HG02623 (cell line): ENCODE measurements around the gene PTPN20.
A peak's percentile ranks its signal among the peaks of the same experiment; 100 is the strongest.

Source experiments
- ATAC-seq: cut with Tn5 transposase; IDR thresholded peaks from one replicate; pipeline ENCODE4 v1.9.1; 2021; ENCODE audit warnings: moderate library complexity; ENCODE audit not compliant: unreplicated experiment

The PTPN20 gene

DNA sequence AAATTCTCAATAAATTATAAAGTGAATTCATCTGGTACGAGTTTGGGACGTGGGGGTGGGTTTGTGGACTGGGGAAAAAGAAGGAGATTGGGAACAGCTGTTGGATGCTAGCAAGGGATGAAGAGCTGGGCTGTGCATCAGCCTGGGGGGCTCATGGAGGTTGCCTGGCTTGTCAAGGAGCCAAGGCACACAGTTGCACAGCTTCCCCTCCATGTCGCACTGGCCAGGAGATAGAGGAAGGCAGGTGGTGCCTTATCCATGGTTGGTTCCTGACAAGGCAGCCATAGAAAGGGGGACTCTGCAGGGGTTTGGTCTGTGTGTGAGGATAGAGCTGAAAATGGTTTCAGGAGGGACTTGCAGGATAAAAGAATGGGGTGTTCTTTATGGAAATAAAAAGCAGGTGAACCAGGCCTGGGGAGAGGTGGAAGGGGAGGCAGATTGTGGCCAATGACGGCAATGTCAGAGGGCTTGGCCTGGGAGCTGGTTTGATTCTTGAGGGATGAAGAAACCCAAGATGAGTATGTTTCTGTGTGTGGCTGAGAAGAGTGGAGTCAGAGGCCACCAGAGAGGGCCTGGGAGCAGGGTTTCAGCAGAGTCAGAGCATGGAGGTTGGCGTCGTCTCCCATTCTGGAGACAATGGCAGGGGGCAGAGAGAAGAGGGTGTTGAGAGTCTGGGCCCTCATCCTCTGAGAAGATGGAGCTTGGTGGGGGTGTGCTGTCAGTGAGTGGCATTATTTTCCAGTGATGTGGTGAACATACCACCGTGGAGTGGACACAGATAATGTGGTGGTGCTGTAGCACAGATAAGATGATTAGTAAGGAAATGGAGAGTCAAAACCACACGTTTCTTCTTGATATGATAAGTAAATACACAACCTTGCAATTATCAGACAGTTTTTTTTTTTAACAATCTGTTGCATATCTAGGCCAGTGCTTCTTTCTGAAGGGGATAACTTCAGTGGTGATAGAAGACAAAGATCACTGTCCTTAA, 108.2 kb downstream of the PTPN20 start:
- ATAC-seq = no peak

DNA sequence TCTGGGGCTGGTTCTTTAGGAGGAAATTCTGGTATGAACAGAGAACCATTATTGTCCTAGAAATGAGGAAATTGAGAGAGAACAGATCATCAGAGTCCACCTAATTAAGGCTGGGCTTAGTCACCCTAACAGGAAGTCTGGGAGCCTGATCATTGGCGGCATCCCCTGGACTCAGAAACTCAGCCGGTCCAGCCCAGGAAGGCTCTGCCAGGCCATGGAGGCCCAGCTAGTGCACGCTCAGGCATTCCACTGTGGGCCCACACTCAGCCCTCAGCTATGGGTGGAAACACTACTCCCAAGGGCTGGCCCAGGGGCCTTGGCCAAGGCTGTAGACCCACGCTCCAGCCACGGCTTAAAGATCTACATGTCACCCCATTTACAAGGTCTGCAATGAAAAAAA, 109.2 kb downstream of the PTPN20 start:
- no peak for ATAC-seq

DNA sequence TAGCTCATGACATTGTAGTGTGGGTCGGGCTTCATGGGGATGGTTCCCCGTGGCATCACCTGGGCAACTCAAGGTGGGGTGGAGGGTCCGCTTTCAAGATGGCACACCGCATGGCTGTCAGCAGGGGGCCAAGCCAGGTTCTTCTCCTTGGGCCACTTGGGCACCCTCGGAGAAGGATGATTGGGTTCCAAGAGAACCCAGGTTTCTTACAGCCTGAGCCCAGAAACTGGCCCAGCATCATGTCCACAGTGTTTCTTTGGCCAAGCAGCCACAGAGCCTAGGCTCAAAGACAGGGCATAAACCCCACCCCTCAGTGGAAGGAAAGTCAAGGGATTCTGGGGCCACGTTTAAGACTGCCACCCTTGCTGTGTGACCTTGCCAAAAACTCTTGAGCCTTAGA, 110.6 kb downstream of the PTPN20 start:
- ATAC-seq = no peak

DNA sequence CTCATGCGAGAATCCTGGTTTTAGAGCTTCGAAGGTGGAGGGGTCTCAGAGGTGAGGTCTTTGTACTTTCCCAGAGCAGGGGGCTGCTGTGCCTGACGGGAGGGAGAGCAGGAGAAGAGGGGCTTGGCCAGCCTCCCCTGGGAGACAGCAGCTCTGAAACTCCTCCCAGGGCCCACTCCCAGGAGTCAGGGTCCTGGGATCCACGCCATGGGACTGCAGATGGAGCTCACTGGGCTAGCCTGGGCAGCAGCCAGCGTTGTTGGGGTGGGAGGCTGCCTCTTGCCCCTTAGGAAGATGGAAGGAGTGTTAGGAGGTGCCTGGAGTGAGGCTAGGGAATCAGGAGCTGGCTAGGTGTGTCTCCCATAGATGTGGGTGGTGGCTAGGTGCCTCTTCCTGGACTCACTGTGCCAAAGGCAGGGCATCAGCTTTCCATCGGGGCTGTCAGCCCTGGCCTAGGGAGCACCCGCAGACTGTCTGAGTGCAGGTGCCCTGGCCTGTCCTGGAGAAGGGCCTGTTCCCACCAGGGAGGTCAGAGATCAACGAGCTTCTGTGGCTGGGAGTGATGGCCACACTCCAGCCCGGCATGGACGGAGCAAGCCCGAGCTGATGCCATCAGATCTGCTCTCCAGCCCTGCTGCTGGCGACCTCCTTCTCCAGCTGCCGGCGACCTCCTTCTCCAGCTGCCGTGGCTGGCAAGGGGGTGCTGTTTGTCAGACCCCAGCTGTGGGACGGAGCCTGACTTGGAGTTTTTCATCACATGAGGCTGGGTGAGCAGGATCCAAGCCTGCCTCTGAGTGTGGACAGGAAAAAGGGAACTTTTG, 111.3 kb downstream of the PTPN20 start:
- no peak for ATAC-seq

DNA sequence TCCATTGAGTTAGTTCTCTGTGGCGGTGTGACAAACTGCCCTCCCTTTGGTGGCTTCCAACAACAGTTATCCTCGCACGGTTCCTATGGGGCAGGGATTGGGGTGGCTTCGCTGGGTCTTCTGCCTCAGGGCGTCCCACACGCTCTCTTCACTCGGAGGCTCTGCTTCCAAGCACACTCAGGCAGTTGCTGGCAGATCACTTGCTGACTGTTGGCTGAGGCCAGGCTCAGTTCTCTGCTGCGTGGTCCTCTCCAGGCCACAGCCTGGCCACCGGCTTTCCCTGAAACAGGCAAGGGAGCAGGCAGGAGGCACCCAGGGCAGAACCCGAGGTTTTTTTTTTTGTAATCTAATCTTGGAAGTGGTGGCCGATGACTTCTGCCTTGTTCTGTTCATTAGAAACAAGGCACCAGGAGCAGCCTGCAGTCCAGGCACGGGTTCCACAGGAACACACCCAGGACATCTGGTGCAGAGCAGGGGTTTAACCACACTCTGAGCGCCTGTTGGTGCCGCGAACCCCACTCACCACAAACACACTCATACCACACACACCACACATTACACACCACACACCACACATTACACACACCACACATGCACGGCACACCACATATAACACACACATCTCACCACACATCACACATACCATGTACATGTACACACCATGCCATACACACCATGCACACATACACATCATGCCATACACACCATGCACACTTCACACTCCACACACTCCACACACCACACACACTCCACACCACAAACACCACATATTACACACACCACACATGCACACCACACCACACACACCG, 112.2 kb downstream of the PTPN20 start:
- no peak for ATAC-seq

DNA sequence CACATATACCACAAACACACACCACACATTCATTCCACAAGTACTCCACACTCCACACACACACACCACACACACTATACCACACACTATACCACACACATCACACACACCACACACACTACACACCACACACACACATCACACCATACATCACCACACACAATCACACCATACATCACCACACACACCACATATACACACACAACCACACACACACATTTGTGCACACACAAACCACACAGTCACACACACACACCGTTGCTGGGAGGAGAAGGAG, 112.8 kb downstream of the PTPN20 start:
- ATAC-seq = no peak

DNA sequence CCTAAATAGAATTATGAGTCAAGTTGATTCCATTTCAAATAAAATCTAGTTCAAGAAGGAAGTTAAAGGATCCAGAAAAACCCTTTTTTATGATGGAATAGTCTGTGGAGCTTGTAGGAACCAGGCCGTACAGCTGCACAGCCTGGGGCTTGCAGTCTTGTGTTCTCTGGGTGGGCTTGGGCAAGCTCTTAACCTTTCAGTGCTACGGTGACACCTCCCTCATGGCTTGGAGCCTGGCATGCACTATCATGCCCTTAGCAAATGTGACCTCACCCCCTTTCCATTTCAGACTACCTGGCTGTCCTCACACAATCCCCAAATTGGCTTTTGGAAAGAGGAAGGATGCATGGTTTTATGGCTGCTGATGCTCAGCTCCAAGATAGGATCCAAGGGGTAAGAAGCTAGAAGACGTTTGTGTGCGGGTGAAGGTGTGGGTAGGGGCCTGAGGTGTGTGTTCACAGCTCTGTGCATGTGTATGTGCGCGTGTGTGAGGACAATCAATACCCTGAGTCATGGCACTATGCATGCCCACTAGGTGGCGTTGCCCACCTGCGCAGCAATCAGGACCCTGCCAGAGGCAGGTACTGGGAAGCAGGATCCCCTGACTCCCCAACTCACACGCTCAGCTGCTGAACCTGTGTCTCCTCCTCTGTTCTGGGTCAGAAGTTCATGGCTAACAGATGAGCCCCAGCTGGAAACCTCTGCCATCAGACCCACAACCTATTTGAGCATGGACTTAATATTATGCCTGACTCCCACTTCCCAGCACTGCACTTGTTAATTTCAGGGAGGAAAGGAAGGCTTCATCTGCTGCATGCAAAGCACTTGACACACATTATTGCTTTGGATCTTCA, 113.4 kb downstream of the PTPN20 start:
- ATAC-seq = peak; percentile 62

DNA sequence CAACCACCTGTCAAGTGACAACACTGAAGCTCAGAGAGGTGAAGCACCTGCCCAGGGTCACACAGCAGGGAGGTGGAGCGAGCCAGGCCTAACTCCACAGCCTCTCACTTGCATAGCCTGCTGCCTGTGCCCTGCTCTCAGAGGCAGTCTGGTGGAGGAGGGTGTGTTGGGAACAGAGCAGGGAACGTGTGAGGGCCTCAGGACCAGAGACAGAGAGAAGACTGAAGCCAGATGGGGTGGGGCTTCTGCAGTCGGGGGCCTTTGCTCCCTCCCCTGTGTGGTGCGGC, 114.0 kb downstream of the PTPN20 start:
- ATAC-seq = no peak

DNA sequence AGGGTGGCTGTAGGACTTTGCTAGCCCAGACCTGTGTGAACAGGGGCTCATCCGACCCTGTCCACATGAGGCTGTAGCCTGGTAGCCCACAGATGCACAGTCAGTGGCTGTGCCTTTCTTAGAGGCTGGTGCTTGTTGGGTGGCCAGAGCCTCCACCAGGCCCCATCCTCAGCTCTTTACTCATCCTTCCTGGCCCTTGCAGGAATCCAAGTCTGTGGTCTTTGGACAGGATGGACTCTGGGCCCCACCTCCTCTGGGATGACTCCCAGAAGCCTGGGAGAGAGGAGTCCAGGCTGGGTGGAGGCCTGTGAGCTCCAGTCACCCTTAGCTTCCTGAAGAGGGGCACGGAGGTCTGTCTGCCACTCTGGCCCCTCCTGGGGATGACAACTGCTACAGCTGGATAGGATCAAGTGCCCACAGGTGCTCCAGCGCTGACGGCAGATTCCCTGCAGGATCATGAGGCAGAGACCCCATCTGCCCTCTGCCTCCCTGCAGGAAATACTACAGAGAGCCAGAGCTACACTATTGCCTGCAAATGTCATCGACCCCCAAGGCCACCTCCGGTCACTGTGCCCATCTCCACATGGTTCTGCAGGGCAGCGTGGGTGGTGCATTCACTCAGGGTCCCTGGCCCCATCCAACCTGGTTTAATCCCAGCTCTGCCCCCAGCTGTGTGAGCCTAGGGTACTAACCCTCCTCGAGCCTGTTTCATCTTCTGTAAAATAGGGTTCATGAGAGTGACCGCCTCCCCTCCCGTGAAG, 114.5 kb downstream of the PTPN20 start:
- ATAC-seq = no peak

DNA sequence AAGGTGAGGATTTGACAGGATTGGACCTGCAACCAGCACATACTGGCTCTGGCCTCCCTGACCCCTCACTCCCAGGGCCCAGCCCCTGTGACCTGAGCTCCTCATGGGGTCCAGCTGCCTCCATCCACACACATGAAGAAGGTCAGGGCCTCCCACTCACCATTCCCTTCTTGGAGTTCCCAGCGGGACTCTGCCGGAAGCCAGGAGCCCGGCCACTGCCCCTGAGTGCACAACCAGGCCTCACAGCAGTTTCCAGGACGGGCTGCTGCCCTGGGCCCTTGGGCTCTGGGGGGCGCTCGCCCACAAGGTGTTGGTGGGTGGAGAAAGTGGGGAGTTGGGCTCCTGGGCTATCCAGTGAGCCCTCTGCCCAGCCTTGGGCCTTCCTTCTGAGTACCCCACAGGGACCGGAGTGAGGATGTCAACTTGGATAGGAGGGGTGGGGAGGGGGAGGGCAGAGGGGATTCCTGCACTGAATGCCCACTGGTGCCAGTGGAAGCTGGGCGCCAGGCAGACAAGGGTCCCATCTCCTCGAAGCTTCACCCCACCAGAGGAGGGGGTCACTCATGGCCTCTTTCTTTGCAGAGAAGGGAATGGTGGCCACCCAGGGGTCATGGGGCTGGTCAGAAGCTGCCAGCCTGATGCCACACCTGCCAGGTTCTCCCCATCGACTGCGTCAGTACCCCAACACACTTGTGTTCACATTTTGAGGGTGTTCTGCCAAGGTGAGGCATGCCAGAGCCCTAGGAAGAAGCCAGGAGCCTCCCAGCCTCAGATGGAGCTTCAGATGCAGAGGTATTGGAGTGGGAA, 115.3 kb downstream of the PTPN20 start:
- no peak for ATAC-seq

DNA sequence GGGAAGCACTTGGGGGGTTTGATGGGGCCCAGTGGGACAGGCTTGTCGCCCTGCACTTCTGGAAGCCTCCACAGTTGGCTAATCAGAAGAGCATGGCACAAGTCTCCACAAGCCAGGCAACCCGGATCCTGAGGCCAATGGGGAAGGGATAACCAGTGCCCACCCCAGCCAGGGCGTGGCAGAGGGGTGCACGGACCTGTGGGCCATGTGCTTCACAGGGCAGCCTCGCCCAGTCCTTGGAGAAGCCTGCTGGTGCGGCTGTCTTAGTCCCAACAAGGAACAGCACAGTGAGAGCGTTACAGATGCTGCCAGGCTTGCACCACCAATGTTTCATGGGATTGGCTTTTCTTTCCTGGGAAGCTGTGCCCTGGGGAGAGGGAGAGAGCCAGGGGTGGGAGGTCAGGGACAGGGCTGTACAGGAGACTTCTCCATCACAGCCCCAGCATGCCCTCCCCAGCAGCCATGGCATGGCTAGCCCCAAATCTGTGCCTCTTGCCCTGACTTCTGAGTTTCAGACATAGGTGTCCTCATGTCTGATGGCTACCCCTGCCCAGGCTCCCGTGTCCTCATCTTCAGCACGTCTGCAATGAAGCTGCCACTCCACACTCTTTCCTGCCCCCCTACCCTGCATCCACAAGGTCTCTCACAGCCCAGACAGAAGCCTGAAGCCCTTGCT, 116.0 kb downstream of the PTPN20 start:
- ATAC-seq = no peak

DNA sequence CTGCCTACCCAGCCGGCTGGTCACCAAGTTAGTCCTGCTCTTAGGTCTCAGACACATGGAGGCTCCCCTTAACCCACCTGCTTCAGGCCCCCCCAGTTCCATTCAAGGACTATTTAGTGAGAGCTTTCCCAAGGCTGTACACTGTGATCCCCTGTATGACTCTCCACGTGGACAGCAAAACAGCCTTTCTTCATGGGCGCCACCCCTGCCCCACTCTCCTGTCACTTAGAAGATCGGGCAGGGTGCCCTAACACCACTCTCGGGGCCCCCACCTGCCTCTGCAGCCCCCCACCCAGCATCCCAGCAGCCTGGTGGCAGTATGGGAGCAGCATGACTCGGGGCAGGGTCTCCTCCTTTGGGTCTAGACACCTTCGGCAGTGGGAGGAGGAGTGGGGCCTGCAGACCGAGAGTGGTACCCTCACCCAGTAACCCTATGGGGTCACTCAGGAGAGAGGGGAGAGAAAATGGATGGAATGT, 116.6 kb downstream of the PTPN20 start:
- no peak for ATAC-seq

DNA sequence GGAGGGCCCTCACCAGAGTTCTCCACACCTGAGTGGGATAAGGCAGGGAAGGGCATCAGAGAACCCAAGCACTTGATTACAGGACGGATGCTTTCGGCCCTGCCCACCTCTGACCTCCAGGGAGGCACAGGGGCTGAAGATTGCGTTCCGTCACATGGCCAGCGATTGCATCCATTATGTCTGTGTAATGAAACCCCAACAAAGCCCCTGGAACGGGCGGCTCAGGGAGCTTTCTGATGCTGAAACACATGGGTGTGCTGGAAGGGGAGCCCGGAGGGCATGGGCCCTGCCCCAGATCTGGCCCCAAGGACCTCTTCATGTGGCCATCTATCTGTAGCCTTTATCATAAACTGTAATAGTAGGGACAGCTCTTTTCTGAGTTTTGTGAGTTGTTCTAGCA, 117.2 kb downstream of the PTPN20 start:
- ATAC-seq = no peak

DNA sequence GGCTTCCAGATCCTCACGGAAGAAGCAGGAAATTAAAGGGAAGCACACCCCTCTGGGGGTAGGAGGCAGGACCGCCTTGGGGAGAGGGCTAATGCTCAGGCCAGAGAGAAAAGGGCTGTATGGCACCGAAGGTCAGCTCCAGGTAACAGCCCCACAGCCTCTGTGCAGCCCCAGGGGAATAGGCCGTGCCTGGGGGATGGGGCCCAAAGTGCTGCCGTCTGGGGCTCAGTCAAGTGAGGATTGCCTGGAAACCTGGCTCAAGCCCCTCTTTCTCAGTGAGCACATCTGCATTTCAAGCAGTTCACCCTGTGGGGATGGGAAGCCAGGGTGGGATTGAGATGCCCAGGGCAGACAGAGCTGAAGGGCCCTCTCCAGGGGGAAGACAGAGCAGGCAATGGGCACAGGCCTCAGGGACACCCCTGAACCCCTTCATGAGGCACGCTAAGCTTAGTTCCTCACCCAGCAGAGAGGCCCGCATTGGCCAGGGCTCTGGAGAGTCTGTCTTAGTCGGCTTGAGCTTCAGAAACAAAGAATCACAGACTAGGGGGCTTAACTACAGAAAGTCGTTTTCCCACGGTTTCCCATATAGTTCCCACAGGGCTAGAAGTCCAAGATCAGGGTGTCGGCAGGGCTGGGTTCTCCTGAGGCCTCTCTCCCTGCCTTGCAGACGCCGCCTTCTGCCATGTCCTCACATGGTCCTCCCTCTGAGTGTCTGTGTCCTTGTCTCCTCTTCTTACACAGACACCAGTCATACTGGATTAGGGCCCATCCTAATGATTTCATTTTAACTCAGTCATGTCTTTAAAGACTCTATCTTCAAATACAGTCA, 118.2 kb downstream of the PTPN20 start:
- ATAC-seq = no peak

DNA sequence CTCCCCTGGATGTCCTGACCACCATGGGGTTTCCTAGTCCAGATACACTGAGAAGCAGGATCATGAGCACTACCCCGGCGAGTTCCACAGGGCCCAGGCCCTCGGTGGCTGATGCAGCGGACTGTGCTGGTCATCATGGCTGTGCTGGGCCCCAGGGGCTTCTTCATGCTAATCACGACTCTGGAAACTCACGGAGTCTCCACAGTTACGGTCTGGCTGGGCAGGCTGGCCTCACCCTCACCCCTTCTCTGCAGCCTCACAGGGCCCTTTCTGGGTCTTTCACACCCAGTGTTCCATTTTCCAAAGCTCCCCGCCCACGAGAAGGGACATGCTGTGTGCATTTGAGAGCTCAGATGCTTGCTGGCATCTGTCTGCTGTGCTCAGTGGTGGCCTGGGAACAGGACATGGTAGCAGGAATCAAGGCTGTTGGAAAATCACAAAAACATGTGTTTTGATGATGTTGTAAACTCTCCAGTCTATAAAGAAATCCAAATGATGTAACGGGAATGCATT, 119.0 kb downstream of the PTPN20 start:
- no peak for ATAC-seq

DNA sequence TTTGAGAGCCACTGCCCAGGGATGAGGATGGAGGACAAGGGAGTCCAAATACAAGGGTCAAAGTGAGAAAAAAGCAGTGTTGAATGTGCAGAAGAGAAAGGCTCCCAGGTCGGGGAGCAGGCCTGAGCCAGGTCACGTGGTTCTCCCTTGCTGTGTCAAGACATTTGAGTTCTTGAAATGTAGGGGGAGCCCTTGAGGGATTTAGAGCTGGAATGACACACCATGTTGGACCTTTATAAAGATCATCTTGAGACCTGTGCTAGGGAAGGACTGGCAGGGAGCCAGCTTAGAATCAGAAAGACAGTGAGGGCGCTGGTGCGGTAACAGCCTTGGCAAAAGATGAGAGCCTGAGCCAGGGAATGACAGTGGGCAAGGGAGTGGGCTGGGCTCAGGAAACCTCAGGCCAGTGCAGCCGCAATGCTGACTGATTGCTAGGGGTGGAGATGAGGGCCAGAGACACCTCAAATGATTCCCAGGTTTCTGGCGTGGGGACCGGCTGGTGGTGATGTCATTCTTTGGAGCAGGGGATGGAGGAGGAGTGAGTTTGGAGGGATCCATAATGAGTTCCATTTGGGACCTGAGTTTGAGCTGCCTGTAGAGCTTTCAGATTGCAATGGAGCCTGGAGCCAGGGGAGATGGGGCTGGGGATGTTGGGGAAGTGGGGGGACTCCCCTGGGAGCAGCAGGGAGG, 120.1 kb downstream of the PTPN20 start:
- ATAC-seq = no peak
